ENCODE results near the gene SLC12A6.
"Not testable (repeated sequence)": the region's sequence is repeated elsewhere in the genome, so short reads cannot be mapped to it uniquely, and the experiment has no call there.

Gene SLC12A6

DNA sequence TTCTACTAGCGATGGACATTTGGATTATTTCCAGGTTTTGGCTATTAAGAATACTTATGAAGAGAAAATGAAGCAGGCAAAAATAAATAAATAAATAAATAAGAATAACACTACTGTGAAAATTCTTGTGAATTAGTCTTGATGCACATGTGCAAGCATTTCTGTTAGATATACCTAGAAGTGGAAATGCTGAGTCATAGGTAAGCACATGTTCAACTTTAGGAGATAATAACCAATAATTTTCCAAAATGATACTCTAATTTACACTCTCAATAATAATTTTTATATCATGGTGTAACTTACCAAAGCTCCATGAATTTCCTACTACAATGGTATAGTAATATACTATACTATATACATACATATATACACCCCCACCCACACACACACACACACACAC, 89.4 kb downstream of the SLC12A6 start:
- no peak for DNase-seq

DNA sequence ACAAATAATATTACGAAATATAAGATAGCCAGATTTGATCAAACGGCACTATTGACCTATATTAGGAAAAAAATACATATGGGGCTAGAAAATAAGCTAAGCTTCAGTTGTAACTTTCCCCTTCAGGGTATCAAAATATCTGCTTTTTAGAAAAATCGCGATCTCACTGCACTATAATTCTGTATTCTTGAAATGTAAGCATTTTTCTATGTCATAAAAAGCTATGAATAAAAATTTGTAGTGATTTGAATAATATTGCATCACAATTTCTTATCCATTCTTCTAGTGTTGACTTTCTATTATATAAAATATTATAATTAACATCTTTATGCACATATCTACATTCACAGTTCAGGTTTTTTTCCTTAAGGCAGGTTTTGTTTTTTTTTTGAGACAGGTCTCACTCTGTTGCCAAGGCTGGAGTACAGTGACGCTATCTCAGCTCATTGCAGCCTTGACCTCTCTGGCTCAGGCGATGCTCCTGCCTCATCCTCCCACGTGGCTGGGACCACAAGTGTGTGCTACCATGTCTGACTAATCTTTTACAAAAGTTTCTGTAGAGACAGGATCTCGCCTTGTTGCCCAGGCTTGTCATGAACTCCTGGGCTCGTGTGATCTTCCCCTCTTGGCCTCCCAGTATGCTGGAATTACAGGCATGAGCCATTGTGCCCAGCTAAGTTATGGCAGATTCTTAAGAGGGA, 91.2 kb downstream of the SLC12A6 start:
- no peak for DNase-seq

- no peak for DNase-seq
These were observed 94.4 kb downstream of the SLC12A6 start for GRCh38 chr15:34243226-34243625.

- no peak for DNase-seq
These were observed 95.3 kb downstream of the SLC12A6 start for GRCh38 chr15:34242331-34242710.

DNA sequence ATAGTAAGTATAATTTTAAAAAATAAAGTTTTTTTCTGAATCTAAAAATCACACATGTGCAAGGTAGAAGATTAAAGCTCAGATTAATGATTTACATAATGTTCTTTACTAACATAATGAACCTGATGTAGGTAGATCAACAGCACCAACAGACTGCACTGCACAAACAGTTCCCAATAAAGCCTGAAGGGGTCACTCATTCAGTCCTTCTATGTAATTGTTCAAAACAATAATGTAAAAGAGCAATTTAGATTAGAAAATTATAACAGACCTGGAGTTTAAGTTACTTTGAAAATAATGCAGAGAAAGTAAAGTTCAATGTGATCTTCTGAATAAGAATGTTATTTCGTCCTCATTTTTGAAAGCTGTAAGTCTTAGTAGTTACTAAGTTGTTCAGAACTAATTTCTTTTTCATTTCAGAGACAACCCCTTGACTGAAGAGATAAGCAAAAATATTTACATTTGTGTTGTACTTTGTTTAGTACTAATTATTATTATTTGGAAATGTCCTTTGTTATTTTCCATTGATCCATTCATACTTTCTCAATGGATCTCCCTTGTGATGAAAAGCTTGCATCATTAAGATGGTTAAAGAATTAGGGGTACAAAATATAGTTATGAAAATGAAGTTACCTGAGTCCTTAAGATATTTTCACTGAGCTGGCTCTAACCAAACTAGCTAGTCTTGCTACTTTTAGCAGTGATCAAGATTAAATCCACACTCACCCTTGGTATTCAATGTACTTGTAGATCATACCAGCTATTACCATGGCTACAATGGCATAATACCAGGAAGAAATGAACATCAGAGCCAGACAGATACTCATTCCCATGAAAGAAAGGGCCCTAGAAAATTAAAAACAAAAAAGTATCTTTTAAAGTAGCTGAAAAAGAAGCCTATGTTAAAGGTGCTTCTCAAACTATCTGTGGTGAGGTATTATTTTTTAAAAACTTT, 95.9 kb downstream of the SLC12A6 start:
- no peak for DNase-seq

DNA sequence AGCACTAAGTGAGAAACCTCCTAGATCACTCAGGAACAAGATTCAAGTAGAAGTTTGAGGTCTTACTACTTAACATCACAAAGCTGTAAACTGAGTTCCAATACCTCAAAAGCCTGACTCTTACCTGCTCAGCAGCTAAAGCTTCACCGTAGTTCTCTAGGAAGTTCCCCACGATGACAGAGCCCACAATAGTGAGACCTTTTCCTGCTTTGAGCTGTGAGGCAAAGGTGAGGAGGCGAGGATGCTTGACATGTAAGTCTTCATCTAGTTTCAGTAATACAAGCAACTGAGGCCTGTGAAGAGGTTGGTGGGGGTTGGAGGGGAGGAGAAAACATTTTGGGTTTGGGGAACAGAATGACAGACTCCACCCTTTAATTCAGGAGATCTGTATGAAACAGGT, 97.0 kb downstream of the SLC12A6 start:
- no peak for DNase-seq

DNA sequence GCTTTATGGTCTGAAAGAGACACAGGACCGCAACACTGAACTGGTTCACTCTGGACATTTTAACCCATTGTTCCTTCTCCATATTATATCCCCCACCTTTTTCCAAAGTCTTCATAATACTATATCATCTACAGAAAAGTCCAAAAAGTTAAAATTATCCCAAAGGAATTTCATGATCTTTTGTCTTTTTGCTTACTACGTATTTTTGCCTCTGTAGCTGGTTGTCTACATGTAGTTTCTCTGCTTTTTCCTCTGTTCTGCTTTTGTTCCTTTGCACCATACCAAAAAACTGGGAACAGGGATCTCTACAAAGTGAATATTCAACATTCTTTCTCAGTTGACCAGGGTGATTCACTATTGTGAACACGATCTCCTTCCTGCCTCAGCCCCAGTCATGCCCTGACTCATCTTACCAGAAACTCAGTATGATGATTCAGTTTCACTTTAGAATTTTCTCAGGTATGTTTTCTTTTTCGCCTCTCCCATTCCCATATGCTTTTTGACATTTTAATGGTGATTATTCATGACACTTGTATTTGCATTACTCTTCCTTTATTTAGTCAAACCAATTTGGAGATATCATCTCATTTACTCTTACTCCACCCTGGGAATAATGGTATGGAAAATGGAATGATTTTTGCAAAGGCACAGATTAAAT, 98.3 kb downstream of the SLC12A6 start:
- DNase-seq: no peak

GRCh38 chr15:34233614-34234013, 104.0 kb downstream of the SLC12A6 start:
- DNase-seq: peak; percentile 17

DNA sequence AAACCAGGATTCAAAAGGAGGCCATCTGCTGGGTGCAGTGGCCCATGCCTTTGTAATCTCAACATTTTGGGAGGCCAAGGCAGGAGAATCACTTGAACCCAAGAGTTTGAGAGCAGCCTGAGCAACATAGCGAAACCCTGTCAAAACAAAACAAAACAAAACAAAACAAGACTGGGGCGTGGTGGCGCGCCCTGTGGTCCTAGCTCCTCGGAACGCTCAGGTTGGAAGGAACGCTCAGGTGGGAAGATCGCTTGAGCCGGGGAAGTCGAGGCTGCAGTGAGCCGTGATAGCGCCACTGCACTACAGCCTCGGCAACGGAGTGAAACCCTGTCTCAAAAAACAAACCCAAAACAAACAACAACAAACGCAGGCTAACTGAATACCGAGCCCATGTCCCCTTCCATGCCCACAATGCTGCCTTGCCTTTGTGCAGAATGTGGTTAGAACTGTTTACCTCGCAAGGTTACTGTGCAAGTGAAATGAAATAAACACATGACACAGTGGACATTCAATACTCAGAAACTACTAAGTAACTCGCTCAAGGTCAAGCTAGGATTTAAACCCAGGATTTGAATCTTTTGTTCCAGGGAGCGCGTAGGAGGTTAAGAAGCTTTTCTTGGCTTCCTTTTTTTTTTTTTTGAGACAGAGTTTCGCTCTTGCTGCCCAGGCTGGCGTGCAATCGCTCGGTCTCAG, 113.5 kb downstream of the SLC12A6 start:
- DNase-seq: no peak

- no peak for DNase-seq
These were observed 119.9 kb downstream of the SLC12A6 start for GRCh38 chr15:34217587-34218225.

DNA sequence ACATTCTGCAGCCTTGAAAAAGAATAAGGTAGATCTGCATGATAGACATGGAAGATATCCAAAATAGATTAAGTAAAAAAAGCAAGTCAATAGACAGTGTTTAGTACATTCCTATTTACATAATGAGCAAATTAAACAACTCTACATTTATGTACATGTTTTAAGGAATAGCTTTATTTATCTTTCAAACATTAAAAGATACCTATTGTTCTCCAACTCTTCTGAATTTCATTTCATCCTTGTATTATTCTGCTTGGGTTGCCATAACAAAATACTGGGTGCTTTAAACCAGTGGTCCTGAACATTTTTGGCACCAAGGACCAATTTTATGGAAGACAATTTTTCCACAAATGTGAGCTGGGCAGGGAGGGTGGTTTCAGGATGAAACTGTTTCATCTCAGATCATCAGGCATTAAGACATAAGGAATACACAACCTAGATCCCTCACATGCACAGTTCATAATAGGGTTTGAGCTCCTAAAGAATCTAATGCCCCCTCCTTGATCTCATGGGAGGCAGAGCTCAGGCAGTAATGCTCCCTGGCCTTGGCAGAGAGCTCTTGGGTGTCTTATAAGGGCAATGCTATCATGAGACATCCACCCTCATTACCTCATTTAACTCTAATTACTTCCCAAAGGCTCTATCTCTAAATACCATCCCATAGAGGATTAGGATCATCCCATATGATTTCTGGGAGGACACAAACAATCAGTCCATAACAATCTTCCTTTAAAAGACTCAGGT, 120.9 kb downstream of the SLC12A6 start:
- DNase-seq: no peak

DNA sequence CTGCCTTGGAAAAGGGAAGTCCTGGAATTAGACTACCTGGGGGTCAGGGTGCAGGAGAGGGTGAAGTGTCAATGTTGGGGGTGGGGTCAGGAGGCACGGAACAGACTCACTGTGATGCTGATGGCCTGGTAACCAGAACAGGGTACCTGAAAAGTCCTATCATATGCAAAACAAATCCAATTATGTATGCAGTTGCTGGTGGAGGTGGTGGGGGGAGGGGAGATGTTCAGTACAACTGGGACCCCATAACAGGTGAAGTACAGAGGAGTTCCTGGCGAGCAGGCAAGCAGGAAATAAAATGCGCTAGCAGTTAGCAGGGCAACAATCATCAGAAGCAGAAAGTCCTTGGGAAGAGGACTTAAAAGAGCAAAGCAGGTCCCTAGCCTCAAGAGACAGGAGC, 123.4 kb downstream of the SLC12A6 start:
- DNase-seq: no peak

DNA sequence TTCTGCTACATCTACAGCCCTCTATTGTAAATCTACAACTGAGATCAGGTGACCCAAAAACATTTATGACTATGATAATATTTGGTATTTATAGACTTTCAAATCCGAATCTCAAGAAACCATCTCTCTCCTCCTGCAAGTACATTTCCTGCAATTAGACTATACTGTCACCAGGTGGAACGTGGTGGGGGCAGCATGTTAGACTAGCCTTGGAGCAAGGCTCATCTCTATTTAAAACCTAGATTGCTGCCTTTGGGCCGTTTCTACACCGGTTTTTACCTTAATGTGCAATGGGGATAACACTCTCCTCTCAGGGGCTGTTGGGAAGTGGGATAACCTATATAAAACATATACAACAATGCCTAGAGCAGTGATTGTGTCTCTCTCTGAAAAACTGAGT, 123.9 kb downstream of the SLC12A6 start:
- no peak for DNase-seq

- DNase-seq: peak; percentile 66
These were observed 127.9 kb downstream of the SLC12A6 start, which contains the start of gene KATNBL1 for GRCh38 chr15:34209421-34210282. Gene KATNBL1 (minus strand): TSS chr15:34210096. CDS start chr15:34163676, 46,420 bp downstream.

DNA sequence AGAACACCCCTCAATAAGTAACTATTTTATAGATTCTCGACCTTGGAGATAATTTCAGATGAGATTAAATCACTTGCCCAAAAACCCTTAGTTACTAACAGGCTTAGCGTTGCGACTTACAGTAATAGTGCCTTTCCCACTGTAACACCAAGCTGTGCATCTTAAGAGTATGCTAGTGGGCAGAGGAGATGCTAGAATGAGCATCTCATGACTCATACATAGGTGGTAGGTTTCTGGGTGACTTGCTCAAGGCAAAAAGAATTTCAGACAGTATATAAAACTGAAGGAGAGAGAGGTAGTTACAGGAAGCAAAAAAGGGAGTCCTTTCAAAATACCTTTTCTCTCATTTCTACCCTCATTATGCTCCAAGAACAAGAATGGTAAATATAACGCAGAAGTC, 131.6 kb downstream of the SLC12A6 start:
- DNase-seq: no peak

GRCh38 chr15:34203936-34204335, 133.6 kb downstream of the SLC12A6 start:
- DNase-seq: no peak

DNA sequence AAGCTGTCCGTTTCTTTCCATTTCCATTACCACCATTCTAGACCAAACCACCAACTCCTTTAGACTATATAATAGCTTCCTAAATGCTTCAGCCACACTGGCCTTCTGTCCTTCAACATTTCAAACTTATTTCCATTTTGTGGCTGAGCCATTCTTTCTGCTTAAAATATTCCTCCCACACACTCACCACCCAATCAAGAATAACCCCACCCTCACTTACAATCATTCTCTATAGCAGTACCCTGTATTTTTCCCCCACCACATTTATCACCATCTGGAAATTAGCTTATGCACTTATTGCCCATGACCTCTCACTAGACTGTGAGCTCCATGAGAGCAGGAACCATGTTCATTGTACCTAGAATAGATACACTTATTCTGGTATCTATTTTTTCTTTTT, 134.3 kb downstream of the SLC12A6 start:
- no peak for DNase-seq

DNA sequence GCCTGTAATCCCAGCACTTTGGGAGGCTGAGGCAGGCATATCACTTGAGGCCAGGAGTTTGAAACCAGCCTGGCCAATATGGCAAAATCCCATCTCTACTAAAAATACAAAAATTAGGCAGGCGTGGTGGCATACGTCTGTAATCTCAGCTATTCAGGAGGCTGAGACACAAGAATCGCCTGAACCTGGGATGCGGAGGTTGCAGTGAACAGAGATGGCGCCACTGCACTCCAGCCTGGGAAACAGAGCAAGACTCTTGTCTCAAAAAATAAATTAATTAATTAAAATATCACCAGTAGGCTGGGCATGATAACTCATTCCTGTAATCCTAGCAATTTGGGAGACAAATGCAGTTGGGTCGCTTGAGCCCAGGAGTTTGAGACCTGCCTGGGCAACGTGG, 144.3 kb downstream of the SLC12A6 start:
- DNase-seq: not testable (repeated sequence)

GRCh38 chr15:34188711-34189110, 148.9 kb downstream of the SLC12A6 start:
- no peak for DNase-seq

- DNase-seq: no peak
These were observed 151.9 kb downstream of the SLC12A6 start for GRCh38 chr15:34185666-34186065.

DNA sequence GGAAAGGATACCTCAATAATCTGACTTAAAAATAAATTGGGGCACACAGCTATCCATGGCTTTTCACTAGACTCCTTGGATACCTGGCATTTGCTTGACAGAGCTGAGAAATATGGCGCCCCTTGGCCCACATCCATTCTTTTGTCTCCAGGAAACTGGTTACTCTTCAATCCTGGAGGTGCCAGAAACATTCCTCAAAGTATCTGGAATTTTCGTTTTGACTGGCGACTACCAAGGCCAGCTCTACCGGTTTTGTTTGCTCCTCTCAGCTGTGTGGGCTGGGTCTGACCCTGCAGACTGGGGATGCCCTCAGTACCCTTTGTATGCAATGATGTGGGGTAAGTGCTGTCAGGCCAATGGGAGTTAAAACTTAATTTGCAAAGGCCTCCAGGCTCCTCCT, 154.6 kb downstream of the SLC12A6 start:
- DNase-seq: no peak
